ENCODE results near the gene ELL.
A peak's percentile ranks its signal among the peaks of the same experiment; 100 is the strongest.

Gene ELL

DNA sequence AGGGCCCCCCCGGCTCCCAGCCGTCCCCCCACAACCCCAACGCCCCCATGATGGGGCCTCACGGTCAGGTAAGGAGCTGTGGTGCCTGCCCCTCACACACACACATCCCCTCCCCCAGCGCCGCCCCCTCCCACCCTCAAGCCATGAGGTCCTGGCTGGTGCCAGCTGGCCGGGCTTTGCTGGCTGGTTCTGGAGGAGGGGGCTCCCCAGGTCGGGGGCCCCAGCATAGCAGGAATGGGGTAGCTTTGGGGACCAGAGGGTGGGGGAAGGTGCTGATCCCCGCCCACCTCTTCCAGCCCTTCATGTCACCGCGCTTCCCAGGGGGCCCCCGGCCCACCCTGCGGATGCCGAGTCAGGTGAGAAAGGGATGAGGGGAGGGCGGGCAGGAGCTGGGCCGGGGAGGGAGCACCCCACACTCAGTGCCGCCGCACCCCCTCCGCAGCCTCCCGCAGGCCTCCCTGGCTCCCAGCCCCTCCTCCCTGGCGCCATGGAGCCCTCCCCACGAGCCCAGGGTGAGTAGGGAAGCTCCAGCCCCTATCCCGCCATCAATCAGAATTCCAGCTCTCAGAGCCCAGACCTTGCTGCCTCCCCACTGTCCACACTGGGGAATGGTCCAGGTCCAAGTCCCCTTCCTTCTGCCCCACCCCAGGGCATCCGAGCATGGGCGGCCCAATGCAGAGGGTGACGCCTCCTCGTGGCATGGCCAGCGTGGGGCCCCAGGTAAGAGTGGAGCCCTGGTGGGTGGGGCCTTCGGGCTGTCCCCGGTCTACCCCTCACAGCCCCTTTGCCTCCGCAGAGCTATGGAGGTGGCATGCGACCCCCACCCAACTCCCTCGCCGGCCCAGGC, 90.3 kb downstream of the ELL start:
- no peak for DNase-seq

DNA sequence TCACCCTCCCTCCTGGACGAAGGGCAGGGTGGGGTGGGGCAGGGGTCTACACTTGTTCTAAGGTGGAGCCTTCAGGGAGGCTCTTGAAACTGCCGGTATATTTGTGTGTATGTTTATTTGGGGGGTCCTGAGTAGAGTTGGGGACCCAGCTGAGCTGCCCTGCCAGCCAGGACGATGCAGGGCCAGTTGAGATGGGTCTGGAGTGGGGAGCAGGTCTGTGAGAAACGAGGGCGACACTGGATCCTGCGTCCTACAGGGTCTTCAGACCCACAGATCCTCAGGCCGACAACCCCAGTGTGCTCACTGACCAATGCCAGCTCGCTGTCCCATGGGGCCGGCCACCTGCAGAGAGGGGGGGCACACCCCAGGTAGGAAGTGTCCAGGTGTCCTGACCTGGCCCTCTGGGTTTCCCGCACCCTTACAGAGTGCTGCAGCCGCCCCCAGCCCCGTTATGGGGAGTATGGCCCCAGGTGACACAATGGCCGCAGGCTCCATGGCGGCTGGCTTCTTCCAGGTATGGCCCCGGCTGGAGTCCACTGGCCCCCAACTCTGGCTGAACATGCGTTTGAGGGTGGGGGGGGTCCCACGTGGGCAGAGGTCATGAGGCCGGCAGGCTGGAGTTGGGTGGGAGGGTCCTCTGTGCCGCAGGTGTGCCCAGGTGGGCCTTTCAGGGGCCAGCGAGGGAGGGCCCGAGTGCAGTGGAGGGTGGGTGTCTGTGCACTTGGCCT, 91.3 kb downstream of the ELL start:
- no peak for DNase-seq

DNA sequence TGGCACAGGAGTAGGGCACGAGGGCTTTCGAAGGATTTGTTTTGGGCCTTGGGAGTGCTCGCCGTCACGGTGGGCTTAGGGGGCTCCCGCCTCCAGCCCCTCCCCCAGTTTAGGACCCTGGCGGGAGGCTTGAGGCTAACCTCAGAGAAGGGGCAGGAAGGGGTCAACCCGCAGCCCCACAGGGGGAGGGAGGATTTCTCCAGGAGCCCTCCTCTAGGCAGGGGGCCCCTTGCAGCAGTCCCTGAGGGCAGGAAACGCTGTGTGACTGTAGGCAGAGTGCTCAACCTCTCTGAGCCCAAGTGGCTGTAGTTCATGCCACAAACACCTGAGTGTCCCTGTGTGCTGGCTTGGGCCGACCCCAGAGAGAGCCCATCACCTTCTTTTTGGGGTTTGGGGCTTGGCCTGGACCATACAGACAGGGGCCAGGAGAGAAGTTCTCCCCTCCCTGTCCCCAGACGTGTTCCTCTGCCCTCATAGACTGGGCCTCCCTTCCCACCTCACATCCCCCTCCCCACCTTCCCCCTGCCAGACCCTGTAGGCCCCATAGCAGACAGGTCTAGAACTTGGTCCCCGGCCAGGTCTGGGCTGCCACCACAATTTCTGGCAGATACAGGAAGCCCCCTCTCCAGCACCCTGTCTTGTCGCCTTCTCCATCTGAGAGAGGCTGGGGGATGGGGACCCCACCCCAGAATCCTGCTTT, 92.0 kb downstream of the ELL start:
- no peak for DNase-seq

DNA sequence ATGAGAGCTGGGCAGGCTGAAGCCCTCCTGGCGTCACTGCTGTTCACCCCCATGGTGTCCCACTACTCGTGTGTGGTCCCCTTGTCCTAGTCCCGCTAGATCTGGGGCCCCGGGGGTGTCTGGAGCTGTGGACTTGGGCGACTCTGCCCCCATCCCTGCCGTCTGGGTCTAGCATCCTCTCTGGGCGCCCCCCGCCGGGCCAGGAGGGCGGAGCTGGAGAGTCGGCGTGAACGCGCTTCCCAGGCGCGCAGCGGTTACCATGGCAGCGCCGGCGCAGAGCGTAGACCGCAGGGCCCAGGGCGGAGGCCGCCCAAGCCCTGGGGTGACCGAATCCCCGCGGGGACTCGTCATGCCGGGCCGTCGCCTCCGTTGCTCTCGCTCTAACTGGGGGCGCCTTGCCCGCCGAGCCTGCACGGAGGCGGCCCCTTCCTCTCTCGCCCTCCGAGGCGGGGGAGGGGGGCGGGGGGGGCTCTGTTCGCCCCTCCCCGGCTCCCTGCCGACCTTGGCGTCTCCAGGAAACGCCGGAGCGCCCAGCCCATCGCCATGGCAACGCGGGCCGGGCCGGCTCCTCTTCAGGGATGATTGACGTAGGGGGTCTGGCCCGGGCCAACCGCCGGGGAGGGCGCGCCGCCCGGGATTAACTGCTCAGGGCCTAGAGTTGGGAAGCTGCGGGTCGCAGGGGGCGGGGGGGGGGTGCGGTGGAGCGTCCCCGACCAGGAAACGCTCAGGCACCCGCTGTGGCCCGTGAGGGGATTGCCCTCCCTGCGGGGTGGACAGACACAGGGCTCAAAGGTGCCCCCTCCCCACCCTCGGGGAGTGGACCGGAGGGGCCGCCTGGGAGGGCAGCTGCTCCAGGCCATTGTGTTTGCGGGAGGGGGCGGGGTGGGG, 92.8 kb downstream of the ELL start:
- DNase-seq = peak; percentile 85

DNA sequence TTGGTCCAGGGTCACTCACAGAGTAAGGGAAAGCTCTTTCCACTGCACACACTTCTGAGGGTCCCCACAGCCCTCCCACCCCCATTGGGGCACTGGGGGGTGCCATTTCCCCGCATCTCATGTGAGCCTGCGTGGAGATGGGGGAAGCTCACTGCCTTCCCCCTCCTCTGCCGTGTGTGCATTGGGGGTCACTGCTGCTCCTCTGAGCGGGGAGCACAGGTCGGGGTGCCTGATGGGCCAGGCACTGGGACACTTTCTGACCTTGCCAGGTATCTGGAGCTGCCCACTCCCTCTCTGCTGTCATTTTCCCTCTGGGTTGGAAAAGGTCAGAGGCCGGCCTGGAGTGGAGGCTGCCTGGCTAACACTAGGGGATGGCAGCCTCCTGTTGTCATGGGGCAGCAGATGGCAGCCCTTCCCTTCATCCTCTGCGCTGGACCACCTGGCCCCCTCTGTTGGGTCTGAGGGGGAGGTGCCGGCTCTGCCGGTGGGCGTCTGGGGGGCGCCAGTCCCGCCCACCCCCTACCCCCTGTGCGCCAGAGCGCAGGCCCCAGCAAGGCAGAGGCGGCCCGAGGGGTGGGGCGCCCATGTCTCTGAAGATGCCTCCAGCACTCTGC, 93.6 kb downstream of the ELL start:
- DNase-seq = no peak

DNA sequence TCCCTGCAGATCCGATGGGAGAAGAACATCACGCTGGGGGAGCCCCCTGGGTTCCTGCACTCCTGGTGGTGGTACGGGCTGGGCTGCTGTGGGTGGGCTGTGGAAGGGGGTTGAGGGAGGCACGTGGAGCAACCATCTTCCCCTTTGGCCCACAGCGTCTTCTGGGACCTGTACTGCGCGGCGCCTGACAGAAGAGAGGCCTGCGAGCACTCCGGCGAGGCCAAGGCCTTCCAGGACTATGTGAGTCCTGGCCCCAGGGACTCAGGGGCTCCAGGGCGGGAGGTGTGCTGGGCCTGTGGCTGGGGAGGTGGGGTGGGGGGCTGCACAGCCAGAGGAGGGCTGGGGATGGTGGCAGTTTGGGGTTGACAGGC, 94.1 kb downstream of the ELL start:
- DNase-seq = no peak

DNA sequence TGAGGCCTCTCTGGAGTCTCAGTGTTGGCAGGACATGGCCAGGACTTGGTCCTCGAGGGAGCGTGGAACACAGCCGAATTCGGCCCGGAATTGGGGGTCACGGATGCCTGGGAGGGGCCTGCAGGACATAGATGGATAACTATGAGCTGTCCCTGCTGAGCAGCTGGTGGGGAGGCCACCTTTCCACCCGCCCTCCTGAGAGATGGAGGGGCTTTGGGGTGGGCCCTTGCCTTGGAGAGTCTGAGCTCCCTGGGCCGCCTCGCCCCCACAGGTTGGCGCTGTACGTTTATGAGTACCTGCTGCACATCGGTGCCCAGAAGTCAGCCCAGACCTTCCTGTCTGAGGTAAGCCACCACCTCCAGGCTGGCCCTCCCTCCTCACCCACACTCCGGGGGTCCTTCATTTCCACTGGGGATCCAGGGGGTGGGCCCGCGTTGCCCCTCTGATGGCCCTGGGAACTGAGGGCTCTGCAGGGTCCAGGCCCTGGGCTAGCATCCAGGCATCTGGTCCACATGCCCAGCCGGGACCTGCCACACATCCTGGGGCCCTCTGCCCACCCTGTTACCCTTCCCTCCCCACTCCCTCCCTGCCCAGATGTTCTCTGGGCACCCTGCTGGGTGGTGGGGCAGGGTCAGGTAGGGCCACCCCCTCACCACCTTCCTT, 94.7 kb downstream of the ELL start:
- DNase-seq = no peak

DNA sequence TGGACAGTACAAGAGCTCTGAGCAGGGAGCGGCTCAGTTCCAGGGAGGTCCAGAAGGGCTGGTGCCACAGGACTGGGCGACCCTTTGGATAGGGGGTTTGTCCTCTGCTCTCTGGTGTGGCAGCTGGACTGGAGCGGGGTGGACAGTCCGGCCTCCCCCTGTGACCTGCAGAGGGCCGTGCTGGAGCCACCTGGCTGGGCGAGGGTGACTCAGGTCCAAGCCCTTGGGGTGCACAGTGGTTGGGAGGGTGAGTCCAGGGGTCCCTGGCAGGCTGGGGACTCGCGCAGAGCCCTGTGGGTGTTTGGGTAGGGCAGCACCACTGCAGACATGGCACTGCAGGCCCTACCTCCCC, 95.5 kb downstream of the ELL start:
- DNase-seq = no peak

DNA sequence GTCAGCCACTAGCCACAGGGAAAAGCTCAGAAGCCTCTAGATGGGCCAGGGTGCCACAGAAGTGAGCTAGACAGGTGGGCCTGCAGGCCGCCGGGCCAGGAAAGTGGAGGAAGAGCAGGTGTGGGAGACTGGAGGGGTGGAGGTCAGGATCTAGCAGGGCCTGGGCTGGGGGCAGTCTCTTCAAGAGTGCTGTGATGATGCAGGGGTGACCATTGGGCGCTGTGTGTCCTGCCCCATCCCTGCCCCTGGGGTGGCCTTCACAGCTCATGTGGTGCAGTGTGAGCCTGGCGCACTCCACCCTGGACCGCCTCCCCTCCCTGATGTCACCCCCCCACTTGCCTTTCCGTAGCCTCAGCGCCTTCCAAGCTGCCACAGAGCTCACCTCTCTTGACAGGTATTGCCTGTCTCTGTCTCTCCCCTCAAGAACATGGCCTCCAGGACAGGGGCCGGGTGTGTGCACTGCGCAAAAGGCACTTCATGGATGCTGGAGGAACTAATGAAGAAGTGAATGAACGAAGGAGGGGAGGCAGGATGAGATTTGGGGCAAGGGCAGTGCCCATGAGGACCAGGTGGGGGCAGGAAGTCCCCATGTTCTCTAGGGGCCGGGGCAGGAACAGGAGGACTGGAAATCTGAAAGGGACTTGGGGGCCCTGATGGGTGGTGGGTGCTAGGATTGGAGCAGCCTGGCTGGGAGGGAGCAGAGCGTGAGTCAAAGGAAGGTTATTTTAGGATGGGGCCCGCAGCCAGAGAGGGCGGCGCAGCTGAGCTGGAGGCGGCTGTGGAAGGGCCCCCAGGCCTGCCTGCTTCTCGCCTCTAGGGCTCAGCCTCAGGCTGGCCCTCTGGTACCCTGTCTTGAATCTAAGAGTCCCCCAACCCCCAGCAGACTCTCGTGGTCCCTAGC, 96.1 kb downstream of the ELL start:
- no peak for DNase-seq

DNA sequence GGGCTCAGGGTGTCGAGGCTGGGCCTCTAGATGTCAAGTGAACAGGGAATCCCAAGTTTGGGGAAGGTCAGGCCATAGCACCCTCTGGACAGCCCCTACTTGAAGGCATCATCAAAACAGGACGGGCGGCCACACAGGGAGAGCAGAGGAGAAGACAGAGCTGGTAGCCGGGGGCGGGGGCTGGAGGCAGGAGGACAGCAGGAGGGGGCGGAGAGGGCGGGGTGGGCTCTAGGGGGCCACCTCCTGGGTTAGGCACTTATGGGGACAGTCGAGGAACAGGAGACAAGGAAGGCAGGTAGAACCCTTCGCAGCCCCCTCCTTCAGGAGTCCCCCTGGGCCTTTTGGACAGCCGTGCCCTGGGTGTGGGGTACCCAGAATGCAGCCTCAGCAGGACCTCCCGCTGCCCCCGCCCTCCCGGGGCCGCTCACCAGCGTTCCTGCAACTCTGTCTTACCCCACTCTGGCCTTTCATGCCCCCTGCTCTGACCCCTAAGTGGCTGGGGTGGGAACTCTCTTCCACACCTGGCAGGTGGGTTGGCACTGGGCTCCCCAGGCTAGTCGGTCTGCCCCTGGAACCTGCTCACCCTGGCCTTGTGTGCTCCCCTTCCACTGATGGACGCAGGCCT, 96.9 kb downstream of the ELL start:
- no peak for DNase-seq

DNA sequence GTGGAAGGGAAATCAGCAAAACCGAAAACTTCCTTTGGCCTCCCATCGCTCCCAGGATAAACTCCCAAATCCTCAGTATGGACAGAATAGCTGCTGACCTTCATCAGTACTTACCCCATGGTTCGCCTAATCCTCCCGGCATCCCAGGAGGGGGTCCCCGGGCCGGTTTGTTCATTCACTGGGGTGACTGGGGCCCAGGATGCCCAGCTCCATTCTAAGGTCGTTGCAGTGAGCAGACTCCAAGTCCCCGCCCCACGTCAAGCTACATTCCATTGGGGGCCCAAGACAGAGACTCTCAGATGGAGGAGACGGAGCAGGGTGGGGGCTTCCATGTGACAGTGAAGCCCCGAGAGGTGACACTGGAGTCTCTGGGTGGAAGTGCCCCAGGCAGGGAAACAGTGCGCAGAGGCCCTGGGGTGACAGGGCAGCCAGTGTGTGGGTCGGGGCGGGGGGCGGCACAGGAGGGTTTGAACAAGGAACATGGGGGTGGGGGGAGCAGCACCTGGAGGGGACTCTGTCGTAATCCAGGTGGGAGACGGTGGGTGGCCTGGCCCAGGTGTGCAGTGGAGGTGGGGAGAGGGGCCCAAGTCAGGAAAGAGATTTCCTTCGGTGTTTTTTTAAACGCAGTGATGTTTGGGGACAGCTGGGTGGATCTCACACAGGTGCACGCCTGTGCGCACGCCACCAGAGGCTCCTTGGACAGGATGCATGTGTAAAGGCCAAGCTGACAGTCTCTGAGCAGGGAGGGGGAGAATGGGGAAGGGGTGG, 97.6 kb downstream of the ELL start:
- DNase-seq = no peak

DNA sequence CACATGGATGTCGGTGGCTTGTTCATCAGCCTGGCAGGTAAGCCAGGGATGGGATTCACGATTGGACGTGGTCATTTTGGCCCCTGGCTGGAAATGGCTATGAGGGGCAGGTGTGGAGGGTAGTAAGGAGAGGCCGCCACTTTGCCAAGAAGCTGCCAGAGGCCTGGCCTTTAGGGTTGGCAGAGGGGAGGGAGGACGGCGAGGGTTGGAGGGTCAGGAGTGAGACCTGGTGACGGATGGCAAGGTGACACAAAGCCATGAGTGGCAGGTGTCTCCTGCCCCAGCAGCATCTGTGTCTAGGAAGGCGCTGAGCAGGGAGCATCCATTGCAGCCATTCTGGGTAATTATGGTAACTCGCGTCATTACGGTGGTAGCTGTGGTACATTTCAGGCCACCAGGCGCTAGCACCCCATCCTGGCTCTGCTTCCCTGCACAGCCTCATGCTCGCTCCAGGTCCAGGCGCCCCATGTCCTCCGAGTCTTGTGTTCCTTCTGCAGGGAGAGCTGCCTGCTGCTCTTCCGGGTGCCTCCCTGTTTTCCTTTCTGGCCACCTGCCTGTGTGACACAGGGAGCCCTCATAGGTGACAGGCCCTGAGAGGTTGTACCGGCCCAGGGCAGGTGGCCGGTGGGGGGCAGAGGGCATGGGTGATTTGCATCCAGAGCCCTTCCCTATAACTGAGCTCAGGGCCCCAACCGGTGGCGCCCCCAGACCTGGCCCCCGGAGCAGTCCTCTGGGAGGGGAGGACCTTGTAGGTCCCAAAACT, 98.4 kb downstream of the ELL start:
- DNase-seq = no peak

DNA sequence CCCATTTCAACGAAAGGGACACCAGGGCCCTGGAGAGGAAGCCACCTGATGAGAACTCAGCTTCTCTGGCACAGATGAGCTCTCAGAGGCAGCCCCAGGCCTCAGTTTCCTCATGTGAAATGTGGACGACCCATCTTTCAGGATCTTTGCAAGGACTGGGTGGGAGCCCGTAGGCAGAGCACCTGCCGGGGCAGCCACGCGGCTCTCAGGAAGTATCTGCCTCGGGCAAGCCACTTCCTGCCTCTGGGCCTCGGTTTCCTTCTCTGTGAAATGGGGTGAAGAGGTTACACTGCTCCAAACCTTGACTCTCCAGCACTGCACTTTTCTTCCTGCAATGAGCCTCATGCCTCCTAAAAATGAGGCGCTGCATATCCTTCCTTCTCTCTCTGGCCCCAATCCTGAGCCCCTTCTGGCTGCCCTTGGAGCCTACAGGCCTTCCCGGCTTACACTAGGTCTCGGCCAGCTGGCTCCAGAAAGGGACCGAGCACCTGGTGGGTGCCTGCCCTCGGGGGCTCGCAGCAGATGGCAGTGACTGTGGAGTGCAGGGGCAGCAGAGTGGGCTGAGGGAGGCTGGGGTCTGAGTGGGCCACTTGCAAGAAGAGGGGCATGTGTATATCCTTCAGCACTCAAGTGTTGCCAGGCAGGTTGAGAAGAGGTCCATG, 99.2 kb downstream of the ELL start:
- peak; percentile 75 for DNase-seq

DNA sequence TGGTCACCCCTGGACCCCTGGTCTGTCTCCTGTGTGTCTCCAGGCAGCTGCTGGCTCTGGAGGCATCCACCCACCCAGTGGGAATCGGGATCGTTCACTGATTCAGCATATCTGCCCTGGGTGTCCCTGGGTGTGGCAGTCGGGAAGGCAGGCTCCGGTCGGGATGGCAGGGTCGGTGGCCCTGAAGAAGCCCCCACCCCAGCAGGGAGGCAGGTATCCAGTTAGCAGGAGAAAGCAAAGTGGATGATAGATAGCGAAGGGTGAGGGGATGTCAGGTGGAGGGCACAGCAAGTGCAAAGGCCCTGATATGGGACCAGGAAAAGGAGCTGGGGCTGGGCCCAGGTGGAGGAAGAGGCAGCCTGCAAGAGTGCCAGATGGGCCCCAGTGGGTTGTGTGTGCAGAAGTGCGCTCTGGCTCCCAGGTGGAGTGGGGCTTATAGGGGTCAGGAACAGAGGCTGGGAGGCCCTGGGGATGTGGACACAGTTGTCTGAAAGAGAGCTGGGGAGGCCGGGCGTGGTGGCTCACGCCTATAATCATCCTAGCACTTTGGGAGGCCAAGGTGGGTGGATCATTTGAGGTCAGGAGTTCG, 100.4 kb downstream of the ELL start:
- DNase-seq = no peak

DNA sequence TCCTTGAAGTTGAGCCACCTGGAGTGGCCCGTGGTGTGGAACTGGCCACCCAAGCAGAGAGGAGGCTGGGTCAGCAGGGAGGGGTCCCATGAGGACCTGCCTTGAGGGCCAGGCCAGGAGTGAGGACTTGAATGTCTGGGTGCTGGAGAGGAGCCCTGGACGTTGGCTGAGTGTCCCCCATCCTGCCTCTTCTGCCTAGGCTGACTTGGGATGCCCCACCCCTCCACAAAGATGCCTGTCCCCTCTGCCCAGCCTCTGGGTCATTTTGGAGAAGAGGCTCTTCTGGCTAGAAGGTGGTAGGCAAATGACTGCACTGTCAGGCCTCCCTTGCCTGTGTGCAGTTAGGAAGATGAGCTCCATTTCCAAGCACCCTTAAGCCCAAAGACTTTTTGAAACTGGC, 100.9 kb downstream of the ELL start:
- no peak for DNase-seq

DNA sequence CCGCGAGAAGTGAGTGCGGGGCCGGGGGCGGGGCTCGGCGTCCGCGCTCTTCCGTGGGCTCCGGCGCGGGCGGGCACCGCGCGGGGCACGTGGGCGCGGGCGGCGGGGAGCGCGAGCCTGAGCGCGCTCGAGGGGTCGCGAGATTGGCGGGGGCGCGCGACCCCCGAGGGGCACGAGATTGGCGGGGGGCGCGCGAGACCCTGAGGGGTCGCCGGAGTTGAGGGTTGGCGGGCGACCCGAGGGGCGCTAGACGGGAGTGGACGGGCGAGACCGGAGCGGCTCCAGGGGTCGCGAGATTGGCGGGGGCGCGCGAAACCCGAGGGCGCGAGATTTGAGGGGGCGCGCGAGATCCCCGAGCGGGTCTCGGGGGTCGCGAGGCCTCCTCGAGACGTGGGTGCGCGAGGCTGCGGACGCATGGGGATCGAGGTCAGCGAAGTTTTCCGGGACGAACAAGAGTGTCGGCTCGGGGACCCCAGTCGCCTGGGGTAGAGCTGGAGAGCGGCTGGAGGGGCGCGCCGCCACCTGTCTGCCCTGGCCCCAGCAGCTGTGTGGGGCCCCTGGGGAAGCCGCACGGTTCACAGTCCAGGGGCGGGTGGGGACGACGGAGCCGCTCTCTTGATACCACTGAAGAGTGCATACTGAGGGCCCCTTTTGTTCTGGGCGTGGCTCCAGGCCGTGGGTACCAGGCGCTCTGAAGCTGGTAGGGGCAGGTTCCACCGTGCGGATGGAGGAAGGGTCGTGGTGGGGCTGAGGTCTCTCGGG, 102.0 kb downstream of the ELL start:
- peak; percentile 68 for DNase-seq

DNA sequence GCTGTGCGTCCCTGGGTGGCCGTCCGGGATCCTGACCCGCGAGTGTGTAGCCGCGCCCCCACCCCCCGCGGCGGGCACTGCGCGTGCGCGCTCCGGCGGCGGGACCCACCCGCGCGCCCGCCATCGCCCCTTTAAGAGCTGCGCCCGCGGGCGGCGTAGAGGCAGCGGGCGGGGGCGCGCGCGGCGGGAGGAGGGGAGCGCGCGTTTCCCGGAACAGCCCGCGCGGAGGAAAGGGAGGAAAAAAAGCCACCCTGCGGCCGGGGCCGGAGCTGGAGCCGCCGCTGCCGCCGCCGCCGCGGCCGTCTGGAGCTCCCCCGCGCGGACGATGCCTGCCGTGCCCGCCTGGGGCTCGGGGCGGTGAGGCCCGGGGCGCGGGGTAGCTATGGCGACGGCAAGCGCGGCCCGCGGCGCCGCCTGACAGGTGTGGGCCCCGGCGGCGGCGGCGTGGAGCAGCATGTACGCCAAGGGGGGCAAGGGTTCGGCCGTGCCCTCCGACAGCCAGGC, 102.6 kb downstream of the ELL start, which contains the start of gene SSBP4:
Gene SSBP4, plus strand, starts transcription at position 204 of the 504 bp plus-strand sequence. Its CDS starts 251 bp downstream, at position 455.
- DNase-seq = peak; percentile 84

Measured in activated CD4-positive, alpha-beta T cell treated with anti-CD3 and anti-CD28 coated beads, Interleukin-2, Interleukin-6, amounts not matched to agents 100 ng/mL and 50 ng/mL, durations not matched to agents 16 hours and 8 hours (primary cell).